Right forelimb (tissue), 1 donor: ENCODE measurements around the gene FSCN2.
"Not testable (repeated sequence)": the region's sequence is repeated elsewhere in the genome, so short reads cannot be mapped to it uniquely, and the experiment has no call there.

Experiments used
- DNase-seq: peaks from one replicate; pipeline ENCODE4 v3.0.0-alpha.2; 2018

FSCN2 gene

DNA sequence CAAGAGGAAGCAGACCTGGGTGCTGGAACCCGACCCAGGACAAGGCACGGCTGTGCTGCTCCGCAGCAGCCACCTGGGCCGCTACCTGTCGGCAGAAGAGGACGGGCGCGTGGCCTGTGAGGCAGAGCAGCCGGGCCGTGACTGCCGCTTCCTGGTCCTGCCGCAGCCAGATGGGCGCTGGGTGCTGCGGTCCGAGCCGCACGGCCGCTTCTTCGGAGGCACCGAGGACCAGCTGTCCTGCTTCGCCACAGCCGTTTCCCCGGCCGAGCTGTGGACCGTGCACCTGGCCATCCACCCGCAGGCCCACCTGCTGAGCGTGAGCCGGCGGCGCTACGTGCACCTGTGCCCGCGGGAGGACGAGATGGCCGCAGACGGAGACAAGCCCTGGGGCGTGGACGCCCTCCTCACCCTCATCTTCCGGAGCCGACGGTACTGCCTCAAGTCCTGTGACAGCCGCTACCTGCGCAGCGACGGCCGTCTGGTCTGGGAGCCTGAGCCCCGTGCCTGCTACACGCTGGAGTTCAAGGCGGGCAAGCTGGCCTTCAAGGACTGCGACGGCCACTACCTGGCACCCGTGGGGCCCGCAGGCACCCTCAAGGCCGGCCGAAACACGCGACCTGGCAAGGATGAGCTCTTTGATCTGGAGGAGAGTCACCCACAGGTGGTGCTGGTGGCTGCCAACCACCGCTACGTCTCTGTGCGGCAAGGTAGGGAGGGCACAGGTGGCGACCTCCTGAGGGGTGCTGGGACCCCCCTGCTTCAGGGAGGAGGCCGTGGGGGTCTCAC lies 667 bp downstream of the FSCN2 start:
- no peak for DNase-seq

DNA sequence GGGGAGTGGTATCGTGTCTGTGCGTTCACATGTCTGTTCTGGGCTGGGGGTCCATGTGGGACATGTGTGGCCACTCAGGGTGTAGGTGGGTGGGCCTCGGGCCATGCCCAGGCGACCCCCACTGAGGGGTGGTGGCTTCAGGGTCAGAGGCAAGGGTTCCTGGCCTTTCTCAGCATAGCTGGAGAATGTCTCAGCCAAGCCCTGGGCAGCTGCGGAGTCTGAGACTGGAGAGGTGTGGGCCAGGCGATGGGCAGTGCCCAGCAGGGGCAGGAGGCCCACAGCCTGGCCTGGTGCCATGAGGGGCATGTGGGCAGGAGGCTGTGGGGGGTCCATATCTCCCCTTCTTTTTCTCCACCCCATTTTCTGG lies 1.2 kb downstream of the FSCN2 start:
- no peak for DNase-seq

DNA sequence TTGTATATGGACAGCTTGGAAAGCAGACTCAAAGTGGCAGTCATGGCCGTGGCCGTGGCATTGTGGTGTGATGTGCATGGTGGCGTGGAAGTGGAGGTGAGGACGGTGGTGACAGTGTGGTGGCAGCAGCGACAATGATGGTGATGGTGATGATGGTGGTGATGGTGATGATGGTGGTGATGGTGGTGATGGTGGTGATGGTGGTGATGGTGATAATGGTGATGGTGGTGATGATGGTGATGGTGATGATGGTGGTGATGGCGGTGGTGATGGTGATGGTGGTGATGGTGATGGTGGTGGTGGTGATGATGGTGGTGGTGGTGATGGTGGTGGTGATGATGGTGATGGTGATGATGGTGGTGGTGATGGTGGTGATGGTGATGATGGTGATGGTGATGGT lies 2.8 kb downstream of the FSCN2 start:
- DNase-seq, result not testable (repeated sequence)

DNA sequence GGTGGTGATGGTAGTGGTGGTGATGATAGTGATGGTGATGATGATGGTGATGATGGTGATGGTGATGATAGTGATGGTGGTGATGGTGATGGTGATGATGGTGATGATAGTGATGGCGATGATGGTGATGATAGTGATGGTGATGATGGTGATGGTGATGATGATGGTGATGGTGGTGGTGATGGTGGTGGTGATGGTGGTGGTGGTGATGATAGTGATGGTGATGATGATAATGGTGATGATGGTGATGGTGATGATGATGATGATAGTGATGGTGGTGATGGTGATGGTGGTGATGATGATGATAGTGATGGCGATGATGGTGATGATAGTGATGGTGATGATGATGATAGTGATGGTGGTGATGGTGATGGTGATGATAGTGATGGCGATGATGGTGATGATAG lies 3.8 kb downstream of the FSCN2 start:
- DNase-seq, result not testable (repeated sequence)

DNA sequence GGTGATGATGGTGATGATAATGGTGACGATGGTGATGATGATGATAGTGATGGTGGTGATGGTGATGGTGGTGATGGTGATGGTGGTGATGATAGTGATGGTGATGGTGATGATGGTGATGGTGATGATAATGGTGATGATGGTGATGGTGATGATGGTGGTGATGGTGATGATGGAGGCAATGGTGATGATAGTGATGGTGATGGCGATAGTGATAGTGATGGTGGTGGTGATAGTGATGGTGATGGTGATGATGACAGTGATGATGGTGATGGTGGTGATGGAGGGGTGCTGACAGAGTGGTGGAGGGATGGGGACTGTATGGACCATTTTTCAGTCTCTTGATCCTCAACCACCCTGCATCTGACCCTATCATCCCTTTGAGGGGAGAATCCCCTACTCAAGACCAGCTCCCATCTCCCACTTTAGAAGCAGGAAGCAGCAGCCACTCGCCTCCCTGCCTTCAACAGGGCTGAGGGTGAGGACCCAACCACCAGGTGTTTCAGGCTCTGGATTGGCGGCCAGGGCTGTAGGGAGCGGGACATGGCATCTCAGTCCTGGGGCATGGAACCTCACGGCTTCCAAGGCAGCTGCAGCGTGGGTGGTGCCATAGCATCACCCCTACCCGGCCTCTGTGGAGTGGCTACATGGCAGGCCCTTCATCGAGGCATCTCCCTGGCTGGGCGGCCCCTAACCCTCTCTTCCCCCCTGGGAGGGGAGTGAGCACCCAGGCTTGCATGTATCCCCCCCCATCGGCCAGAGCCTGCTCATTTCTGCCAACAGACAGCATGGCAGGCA lies 4.5 kb downstream of the FSCN2 start:
- DNase-seq, result no peak

DNA sequence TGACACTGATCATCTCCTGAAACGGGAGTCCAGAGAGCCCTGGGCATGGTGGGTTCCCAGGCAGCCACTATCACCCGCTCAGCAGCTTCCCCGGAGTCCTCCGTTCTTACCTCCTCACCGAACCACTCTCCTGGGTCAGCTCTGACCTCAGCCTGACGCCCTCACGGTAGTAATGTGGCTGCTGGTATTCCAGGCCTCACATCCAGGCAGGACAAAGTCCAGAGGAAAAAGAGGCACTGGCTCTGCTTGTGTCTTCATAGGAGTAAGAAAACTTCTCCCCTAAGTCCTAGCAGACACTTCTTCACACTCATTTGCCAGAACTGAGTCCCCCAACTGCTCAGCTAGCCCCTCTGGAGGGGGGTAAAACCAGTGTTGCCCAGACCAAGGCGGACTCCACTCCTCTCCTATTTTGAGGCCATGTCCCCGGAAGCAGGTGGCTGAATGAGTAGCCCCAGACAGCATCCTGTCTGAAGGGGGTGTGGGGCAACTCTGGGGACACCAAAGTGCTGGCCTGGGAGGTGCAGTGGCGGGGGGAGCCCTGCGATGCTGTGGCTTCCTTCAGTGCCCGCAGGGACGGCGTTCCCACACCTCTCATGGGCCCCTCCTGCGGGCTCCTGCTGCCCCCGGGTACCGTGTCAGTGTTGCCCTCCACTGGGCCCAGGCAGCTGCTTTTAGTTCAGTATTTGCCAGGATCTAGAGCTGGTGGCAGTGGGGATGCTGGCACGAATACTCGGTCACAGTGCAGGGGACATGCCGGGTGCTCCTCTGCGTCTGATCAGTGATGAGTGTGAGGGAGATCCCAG lies 5.4 kb downstream of the FSCN2 start:
- DNase-seq, result no peak

DNA sequence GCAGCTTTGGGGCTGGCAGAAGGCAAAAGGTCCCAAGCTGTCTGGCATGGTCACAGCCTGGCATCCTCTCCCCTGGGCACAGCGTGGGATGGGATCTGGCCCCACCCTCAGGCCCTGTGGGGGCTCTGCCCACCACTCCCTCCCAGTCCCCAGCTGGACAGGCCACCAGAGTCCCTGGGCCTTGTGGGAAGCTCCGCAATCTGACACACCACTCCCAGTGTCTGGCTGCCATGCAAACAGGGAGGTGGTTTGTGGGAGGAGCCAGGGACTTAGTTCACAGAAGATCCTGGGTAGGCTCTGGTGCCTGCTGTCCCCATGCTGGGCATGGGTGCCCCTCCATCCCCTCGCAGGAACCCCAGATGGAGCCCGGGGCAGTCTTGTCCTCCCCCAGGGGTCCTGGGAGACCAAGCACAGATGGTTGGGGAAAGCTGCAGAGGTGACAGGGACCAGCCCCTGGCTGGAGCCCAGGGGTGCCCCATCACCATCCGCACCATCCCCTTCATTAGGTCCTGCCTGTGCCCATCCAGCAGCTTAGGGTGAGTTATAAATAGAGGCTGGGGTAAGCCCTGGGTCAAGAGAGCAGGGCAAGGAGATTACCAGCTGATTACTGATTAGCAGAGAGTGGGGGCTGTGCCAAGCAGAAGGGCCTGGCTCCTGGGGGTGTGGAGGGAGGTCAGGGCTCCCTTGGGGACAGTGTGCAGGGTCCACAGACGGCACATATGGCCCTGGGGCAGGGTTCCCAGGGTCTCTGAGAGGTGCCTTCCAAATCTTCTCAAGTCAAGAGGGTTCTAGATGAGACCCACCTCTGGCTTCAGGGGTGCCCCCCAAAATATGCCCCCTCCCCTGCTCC lies 6.2 kb downstream of the FSCN2 start:
- DNase-seq, result no peak

DNA sequence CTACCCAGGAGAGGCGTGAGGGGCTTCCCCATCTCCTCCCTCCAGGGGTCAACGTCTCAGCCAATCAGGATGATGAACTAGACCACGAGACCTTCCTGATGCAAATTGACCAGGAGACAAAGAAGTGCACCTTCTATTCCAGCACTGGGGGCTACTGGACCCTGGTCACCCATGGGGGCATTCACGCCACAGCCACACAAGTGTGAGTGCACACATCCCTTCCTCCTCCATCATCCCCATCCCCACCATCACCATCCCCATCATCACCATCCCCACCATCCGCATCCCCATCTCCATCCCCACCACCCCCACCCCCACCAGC lies 6.8 kb downstream of the FSCN2 start:
- no peak for DNase-seq

DNA sequence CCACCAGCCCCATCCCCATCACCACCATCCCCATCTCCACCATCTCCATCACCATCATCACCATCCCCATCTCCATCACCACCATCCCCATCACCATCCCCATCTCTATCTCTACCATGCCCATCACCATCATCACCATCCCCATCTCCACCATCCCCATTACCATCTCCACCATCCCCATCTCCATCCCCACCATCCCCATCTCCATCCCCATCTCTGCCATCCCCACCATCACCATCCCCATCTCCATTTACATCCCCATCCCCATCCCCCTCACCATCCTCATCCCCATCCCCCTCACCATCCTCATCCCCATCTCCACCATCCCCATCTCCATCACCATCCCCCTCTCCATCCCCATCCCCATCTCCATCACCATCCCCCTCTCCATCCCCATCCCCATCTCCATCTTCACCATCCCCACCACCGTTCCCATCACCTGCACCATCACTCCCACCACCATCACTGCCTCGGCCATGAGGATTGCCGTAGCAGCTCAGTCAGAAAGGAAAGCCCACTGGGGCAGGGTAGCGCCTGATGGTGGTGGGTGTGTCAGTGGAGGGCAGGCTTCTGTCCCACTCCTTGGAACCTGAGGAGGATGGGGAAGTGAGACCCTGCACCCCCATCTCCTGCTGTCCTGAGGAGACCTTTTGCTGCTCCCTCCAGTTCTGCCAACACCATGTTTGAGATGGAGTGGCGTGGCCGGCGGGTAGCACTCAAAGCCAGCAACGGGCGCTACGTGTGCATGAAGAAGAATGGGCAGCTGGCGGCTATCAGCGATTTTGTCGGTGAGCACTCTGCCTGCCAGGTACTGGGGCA lies 7.5 kb downstream of the FSCN2 start:
- DNase-seq, result no peak

DNA sequence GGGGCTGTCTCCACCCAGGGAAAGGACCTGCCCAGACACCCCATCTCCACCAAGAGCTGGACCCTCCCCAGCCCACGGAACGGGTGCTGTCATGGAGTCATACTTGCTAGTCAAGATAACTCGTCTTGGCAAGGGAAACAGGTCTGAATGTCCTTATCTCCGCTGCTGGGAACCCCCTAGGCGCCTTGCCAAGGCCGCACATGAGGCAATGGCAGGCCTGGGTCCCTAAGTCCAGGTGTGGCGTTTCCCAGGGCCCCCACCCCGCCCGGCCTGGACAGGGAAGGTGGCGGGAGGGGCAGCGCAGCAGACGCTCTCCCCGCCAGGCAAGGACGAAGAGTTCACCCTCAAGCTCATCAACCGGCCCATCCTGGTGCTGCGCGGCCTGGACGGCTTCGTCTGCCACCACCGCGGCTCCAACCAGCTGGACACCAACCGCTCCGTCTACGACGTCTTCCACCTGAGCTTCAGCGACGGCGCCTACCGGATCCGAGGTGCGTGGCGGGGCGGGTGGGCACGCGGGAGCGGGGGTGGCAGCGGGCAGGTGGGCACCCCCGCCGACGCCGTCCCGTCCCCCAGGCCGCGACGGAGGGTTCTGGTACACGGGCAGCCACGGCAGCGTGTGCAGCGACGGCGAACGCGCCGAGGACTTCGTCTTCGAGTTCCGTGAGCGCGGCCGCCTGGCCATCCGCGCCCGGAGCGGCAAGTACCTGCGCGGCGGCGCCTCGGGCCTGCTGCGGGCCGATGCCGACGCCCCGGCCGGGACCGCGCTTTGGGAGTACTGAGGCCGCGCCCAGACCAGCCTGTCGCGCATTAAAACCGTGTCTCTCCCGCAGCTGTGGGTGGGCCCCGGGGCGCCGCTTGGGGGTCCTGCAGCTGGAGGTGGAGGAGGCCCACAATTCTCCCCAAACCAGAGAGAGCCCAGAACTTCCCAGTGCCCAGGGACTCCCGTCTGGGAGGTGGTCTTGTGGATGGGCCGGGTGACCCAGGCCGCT lies 8.4 kb downstream of the FSCN2 start:
- no peak for DNase-seq

DNA sequence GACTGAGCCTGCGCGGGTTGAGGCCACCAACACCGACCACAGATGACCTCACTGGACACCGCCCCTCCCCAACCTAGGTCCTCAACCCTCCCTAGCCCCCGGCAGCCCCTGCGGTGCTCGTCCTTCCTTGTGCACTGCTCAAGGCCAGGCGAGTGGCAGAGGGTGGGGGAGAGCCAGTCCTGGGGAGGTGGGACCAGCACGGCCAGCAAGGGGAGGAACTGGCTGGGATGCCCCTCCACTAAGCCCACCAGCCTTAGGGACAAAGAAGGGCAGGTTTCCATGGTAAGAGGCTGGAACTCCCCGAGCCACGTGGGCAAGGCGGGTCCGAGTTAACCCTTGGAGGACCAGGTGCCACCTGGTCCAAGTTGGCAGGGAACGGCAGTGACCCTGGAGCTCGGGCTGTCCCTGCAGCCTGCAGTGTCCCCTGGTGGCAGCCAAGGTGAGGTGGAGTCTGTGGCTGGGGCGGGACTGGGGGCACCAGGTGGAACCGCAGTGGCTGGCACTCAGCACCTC lies 9.2 kb downstream of the FSCN2 start:
- DNase-seq, result no peak

DNA sequence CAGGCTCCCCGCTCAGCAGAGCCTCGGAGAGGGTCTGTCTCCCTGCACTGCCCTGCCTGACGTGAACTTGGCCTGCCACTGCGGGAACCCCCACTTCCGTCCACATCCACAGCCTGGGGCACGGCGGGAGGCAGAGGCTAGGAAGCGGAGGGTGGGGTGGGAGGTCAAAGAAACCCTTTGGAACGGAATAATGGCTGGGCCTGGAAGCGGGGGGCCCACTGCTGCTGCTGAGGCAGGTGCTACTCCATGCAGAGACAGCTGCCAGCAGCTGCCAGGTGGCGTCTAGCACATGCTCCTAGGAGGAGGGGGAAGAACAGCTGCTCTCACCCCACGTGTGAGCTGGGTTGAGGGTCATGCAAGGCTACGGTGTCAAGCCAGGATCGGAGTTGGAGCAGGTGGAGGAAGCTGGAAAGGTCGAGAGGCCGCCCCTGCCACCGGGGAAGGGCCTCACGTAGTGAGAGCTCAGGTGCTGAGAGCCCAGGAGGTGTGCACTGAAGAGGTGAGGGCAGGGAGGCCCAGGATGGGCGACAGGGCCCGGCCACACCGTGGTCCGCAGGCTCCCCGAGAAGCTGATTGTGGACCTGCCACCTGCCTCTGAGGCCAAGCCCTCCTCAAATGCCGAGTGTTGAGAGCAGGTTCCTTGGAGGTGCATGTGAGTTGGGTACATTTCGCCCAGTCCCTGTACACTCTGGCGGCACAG lies 9.8 kb downstream of the FSCN2 start:
- DNase-seq, result no peak

DNA sequence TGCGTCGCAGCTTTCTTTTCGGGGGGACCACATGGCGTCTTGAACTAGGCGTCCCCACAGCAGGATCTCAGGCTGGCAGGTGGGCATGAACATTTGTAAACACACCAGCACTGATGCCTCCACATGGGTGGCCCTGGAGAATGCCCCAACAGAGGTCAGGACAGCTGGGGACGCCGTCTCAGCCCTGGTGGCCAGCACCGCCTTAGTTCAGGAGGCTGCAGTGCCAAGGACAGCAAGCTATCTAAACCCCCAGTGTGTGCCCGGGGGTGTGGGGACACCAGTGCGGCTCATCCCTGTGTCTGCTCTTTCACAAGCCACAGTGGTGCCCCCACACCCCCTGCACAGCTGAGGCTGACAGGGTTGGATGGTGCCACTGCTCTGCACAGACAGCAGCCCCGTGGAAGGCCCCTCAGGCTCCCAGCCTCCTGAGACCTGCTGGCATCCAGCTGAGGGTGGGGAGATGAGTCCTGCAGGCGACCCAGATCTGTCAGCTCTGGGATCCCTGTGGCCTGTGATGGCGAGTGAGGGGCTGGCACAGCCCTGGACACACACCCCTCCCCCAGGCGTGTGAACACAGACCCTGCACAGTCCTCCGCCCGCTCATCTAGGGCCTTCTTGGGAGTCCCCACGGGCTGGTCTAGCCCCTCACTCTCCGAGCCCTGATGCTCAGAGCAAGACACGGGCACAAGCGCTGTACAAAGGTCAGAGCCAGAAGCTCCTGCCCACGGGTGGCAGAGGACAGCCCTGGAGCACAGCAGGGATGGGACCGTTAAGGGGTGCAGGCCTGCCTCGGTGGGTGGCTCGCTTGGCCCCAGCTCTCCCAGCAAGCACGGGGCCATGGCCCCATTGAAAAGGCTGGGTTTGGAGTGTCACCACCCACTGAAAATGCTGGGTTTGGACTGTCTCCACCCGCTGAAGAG lies 10.7 kb downstream of the FSCN2 start:
- no peak for DNase-seq

DNA sequence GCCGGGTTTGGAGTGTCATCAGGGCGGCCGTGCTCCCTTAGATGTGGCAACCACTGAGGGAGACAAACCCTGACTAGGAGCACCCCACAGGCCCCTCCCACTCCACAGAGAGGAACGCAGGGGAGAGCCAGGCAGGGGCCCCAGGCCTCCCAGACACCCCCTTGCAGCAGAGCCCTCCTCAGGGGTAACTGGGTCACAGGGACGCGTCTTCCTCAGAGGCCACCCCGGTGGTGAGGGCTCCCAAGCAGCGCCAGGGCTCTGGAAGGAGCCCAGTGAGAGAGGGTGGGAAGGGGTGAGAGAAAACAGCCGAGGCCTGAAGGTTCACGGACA lies 11.4 kb downstream of the FSCN2 start:
- DNase-seq, result no peak

DNA sequence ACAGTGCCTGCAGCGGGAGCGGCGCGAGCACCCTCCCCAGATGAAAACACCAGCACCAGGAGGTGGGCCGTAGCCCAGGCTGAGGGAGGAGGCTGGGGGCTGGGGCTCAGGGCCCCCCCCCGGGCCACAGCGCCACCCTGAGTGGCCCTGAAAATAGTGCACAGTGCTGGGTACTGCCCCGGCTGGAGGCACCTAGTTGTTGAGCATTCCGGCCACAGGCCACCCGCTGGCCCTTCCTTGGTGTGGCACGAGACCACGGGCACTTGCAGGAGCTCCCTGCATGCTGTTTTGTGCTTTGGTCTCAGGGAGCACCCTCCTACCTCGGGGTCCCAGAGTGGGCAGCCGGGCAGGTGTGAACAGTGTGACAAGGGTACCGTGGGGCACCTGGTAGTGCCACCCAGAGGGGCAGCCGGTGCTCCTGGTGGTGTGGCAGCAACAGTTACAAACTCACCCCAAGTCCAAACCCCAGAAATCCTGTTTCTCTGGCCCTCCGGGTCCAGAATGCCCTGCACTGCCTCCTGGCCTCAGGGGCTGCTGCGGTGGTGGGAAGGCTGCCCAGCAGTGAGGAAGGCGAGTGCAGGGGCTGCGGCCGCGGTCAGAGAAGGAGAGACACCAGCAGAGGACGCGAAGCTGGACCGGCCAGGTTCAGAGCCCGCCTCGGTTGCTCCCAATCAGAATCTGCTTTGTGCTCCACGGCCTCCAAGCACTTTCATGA lies 11.9 kb downstream of the FSCN2 start:
- DNase-seq, result no peak

DNA sequence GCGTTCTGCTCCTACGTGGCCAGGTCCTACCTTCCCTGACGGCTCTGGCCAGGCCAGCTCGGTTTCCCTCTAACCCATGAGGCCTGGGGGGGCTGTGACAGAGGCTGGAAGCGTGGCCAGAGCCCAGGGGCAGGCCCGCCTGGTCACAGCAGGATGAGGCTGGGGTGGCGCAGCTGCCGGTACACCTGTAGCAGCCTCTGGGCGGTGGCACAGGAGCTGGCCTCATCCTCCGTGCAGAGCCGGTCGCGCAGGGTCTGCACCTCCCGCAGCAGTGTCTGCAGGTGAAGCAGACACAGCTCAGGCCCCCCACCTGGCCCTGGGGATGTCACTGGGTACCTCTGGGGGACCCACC lies 12.5 kb downstream of the FSCN2 start:
- DNase-seq, result no peak

DNA sequence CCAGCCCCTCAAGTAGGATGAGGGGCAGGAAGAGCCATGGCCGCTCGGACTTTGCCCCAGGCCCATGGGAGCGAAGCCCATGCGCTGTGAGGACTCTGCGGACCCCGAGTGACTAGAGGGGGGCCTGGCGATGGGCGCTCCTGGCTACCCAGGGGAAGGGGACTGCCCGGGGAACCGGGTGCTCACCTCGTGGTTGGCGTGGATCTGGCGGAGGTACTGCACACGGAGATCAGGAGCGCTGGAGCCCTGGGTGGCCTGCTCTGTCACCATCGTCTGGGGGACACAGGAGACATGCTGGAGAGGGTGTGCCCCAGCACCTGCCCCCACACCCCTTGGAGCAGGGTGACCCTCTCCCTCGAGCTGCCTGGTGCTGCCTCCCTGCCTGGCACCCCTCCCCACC lies 12.9 kb downstream of the FSCN2 start:
- DNase-seq, result no peak
